ENCODE measurements around the gene COPG2.

DNA sequence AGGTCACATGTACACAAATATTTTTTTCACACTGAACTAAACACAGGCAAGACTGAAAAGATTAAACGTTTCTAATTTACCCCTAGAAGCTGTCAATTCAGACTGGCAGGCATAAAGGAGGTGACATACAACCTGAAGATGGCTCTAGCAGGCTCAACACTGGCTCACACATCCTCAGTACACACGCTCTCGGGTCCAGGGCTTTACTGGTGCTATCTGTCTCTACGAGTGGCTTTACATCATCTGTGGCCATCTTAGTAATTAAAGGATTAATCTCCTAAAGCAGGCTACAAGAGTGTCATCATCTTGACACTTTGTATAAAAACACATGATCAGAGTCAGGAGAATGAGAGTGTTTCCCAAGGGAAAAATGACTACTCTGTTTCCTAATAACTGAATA, 57.3 kb downstream of the COPG2 start:
- TF ChIP-seq, protein P1, sequence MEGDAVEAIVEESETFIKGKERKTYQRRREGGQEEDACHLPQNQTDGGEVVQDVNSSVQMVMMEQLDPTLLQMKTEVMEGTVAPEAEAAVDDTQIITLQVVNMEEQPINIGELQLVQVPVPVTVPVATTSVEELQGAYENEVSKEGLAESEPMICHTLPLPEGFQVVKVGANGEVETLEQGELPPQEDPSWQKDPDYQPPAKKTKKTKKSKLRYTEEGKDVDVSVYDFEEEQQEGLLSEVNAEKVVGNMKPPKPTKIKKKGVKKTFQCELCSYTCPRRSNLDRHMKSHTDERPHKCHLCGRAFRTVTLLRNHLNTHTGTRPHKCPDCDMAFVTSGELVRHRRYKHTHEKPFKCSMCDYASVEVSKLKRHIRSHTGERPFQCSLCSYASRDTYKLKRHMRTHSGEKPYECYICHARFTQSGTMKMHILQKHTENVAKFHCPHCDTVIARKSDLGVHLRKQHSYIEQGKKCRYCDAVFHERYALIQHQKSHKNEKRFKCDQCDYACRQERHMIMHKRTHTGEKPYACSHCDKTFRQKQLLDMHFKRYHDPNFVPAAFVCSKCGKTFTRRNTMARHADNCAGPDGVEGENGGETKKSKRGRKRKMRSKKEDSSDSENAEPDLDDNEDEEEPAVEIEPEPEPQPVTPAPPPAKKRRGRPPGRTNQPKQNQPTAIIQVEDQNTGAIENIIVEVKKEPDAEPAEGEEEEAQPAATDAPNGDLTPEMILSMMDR (IDR thresholded peaks at IDR 0.05): no peak
- TF ChIP-seq POLR2A (IDR thresholded peaks at IDR 0.05): no peak

Measured in thyroid gland (tissue), 4 donors.